Activated T-helper 1 cell treated with anti-CD3 and anti-CD28 coated beads, Interleukin-2, amount 50 U/mL, for 16 hours (primary cell): Measurements from ENCODE around the gene BCAS1.
A peak's percentile ranks its signal among the peaks of the same experiment; 100 is the strongest.

ENCODE experiments used
- DNase-seq, 2 donors: peaks; one replicate each; pipeline ENCODE4 v3.0.0-alpha.2; 2020; ENCODE audit warnings: low read depth in 1 of 2, low spot score in 1 of 2

The BCAS1 gene

GRCh38 chr20:54103067-54103761 is 32.8 kb upstream of the BCAS1 start:
- DNase-seq: peak; percentile 36 to 56

- no peak for DNase-seq
Measured at GRCh38 chr20:54102543-54102942, 32.1 kb upstream of the BCAS1 start.

- DNase-seq: no peak
Measured at GRCh38 chr20:54100563-54100962, 30.2 kb upstream of the BCAS1 start.

- DNase-seq: no peak
Measured at GRCh38 chr20:54099894-54100293, 29.5 kb upstream of the BCAS1 start.

GRCh38 chr20:54098047-54098446 is 27.7 kb upstream of the BCAS1 start:
- DNase-seq: no peak

GRCh38 chr20:54097236-54097529 is 26.8 kb upstream of the BCAS1 start:
- DNase-seq: no peak

GRCh38 chr20:54095824-54096223 is 25.4 kb upstream of the BCAS1 start:
- DNase-seq: no peak

GRCh38 chr20:54094268-54094580 is 23.8 kb upstream of the BCAS1 start:
- DNase-seq: no peak

- DNase-seq: no peak
Measured at GRCh38 chr20:54093423-54094267, 23.3 kb upstream of the BCAS1 start.

GRCh38 chr20:54092021-54092420 is 21.6 kb upstream of the BCAS1 start:
- DNase-seq: no peak

GRCh38 chr20:54091120-54091480 is 20.7 kb upstream of the BCAS1 start:
- no peak for DNase-seq

GRCh38 chr20:54090230-54091119 is 20.1 kb upstream of the BCAS1 start:
- DNase-seq: no peak

- DNase-seq: no peak
Measured at GRCh38 chr20:54088430-54088829, 18.0 kb upstream of the BCAS1 start.

- DNase-seq: no peak
Measured at GRCh38 chr20:54086507-54087039, 16.2 kb upstream of the BCAS1 start.

- no peak for DNase-seq
Measured at GRCh38 chr20:54085910-54086309, 15.5 kb upstream of the BCAS1 start.

- no peak for DNase-seq
Measured at GRCh38 chr20:54085425-54085824, 15.0 kb upstream of the BCAS1 start.

- DNase-seq: no peak
Measured at GRCh38 chr20:54084727-54085388, 14.5 kb upstream of the BCAS1 start.

- no peak for DNase-seq
Measured at GRCh38 chr20:54084193-54084592, 13.8 kb upstream of the BCAS1 start.

- no peak for DNase-seq
Measured at GRCh38 chr20:54083459-54083858, 13.1 kb upstream of the BCAS1 start.

- no peak for DNase-seq
Measured at GRCh38 chr20:54082100-54082499, 11.7 kb upstream of the BCAS1 start.

GRCh38 chr20:54079652-54080051 is 9.3 kb upstream of the BCAS1 start:
- DNase-seq: no peak
